ENCODE results near the gene HDGF.

The HDGF gene

GRCh38 chr1:156725683-156726280 lies 25.7 kb downstream of the HDGF start:
- peak; percentile 63 to 67 for DNase-seq (ENCODE audit: low read depth in 2 of 2)

- DNase-seq (ENCODE audit: low read depth in 2 of 2), result no peak
Measured at GRCh38 chr1:156721535-156721934, 29.9 kb downstream of the HDGF start.

- no peak for DNase-seq (ENCODE audit: low read depth in 2 of 2)
Measured at GRCh38 chr1:156721131-156721530, 30.3 kb downstream of the HDGF start.

GRCh38 chr1:156717351-156717750 lies 34.1 kb downstream of the HDGF start:
- DNase-seq (ENCODE audit: low read depth in 2 of 2), result no peak

GRCh38 chr1:156714830-156715229 lies 36.6 kb downstream of the HDGF start:
- DNase-seq (ENCODE audit: low read depth in 2 of 2), result no peak

- DNase-seq (ENCODE audit: low read depth in 2 of 2), result no peak
Measured at GRCh38 chr1:156712626-156713025, 38.8 kb downstream of the HDGF start.

GRCh38 chr1:156711011-156711817 lies 40.3 kb downstream of the HDGF start:
- no peak for DNase-seq (ENCODE audit: low read depth in 2 of 2)

- DNase-seq (ENCODE audit: low read depth in 2 of 2), result no peak
Measured at GRCh38 chr1:156709757-156710489, 41.6 kb downstream of the HDGF start.

- no peak for DNase-seq (ENCODE audit: low read depth in 2 of 2)
Measured at GRCh38 chr1:156709031-156709430, 42.4 kb downstream of the HDGF start.

GRCh38 chr1:156708218-156708661 lies 43.2 kb downstream of the HDGF start:
- DNase-seq (ENCODE audit: low read depth in 2 of 2), result no peak

- DNase-seq (ENCODE audit: low read depth in 2 of 2), result no peak
Measured at GRCh38 chr1:156707417-156708217, 43.9 kb downstream of the HDGF start.

- no peak for DNase-seq (ENCODE audit: low read depth in 2 of 2)
Measured at GRCh38 chr1:156706657-156707416, 44.6 kb downstream of the HDGF start.

- peak; percentile 34 to 48 for DNase-seq (ENCODE audit: low read depth in 2 of 2)
Measured at GRCh38 chr1:156705918-156706656, 45.4 kb downstream of the HDGF start.

- DNase-seq (ENCODE audit: low read depth in 2 of 2), result no peak
Measured at GRCh38 chr1:156705321-156705917, 46.1 kb downstream of the HDGF start, which contains the start of gene CRABP2. Gene CRABP2 (minus strand): TSS chr1:156705583. CDS start chr1:156705446, 137 bp downstream.

GRCh38 chr1:156704930-156705320 lies 46.5 kb downstream of the HDGF start:
- DNase-seq (ENCODE audit: low read depth in 2 of 2), result peak; percentile 19 to 35

GRCh38 chr1:156704166-156704711 lies 47.2 kb downstream of the HDGF start:
- no peak for DNase-seq (ENCODE audit: low read depth in 2 of 2)

GRCh38 chr1:156703741-156704140 lies 47.7 kb downstream of the HDGF start:
- no peak for DNase-seq (ENCODE audit: low read depth in 2 of 2)

- no peak for DNase-seq (ENCODE audit: low read depth in 2 of 2)
Measured at GRCh38 chr1:156703336-156703735, 48.1 kb downstream of the HDGF start.

GRCh38 chr1:156700736-156701531 lies 50.5 kb downstream of the HDGF start:
- DNase-seq (ENCODE audit: low read depth in 2 of 2), result no peak
